GM19467 (cell line): ENCODE data around the gene ERBB4.

ENCODE experiments used
- ATAC-seq: cut with Tn5 transposase; IDR thresholded peaks from one replicate; pipeline ENCODE4 v1.9.1; 2021; ENCODE audit warnings: mild to moderate bottlenecking, moderate library complexity; ENCODE audit not compliant: unreplicated experiment

The ERBB4 gene

GRCh38 chr2:212441141-212441540 lies 97.5 kb downstream of the ERBB4 start:
- ATAC-seq, result no peak

- no peak for ATAC-seq
These were observed 109.7 kb downstream of the ERBB4 start for GRCh38 chr2:212428681-212429478.

- ATAC-seq, result no peak
These were observed 111.0 kb downstream of the ERBB4 start for GRCh38 chr2:212427638-212428037.

DNA sequence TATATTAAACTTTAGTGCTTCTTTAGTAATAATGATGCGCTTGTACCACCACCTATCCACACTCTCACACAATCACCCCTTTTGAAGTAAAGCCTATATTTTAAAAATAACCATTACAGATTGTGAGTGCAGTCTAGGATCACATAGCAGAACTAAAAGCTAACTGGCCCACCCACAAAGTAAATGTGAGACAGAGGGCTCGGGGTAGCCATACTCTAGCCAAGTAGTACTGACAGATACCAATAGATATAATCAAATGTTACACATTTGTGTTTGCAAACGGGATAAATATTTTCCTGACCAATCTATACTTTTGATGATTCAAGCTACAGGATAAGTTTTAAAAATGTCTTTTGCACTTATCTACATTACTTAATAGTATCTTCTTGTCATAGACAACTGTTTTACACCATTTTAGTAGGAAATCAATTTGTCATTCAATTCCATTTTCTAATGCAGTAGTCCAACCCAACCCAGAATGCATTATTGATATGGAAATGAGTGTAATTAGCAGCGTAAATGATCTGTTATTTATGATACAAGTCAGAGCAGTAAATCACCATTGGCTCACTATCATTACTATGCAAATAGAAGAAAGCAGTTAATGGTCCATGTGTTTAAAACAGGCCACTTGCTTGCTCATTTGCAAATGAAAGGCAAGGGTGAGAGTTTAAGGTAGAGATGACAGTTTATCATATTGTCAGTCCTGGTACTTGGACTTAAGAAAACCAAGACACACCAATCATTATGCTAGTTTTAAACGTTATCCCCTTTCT lies 111.8 kb downstream of the ERBB4 start:
- ATAC-seq, result no peak

- no peak for ATAC-seq
These were observed 114.5 kb downstream of the ERBB4 start for GRCh38 chr2:212424082-212424481.

DNA sequence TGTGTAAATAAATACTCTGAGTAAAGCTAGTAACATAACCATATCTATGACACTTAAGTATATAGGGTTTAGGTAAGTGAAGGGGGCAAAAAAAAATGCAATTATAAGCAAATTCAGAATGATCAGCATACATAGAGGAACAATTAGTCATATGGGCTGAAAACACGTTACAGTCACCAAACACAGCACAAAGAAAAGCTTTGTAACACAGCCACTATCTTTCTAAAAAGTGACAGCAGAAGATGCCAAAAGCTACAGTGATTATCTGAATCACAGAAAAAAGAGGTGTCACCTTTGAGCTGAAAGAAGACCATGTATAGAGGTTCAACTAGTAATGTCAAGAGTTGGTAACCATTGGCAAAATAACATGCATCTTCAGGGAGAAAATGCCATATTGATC lies 115.5 kb downstream of the ERBB4 start:
- no peak for ATAC-seq

- ATAC-seq, result no peak
These were observed 116.9 kb downstream of the ERBB4 start for GRCh38 chr2:212421556-212422334.

GRCh38 chr2:212416086-212416485 lies 122.5 kb downstream of the ERBB4 start:
- no peak for ATAC-seq

DNA sequence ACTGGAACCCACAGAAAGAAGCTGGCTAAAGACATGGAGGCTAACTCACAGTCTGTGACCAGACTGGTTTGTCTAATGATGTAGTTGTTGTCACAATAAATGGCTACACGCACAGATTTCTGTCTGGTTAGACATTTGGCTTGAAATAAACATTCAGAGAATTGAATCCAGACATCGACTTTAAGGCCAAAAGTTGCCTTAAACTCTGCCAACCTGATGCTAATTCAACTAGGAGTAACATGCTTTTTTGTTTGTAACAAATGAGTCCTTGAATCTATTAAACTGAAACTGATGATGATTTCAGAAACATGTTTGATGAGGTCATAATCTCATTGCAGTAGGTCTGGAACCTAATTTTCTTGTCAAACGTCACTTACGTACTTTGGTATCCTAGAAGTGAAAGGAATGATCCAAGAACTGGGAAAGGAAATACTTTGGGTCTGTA lies 123.8 kb downstream of the ERBB4 start:
- no peak for ATAC-seq

- no peak for ATAC-seq
These were observed 129.0 kb downstream of the ERBB4 start for GRCh38 chr2:212409560-212409959.

DNA sequence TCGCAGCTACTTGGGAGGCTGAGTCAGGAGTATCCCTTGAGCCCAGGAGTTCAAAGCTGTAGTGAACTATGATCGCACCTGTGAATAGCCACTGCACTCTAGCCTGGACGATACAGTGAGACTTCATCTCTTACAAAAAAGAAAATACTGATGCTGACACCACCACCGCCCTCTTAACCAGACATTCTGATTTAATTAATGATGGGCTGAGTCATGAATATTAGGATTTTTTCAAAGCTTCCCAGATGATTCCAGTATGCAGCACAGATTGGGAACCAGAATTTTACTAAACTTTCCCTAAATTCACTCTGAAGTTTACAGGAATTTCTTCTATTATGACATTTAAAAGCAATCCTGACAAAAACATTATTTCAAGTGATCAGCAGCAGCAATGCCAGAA lies 130.1 kb downstream of the ERBB4 start:
- ATAC-seq, result no peak

DNA sequence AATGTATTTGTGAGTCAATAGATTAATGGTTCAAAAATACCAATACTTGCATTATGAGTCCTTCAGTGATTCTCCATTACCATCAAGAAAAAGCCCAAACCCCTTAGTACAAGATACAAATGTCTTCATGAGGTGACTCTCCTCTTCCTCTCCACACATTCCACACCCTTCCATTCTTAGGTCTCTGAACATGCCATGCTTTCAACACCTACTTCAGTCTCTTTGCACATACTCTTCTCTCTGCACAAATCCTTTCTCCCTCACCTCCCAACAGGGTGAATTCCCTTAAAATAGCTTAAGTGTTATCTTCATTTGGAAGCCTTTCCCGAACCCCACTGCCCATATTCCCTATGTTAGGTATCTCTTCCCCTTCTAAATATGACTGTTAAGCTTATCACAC lies 131.9 kb downstream of the ERBB4 start:
- ATAC-seq, result no peak

- no peak for ATAC-seq
These were observed 136.3 kb downstream of the ERBB4 start for GRCh38 chr2:212402316-212402715.

- ATAC-seq, result no peak
These were observed 140.3 kb downstream of the ERBB4 start for GRCh38 chr2:212398316-212398715.

- no peak for ATAC-seq
These were observed 146.1 kb downstream of the ERBB4 start for GRCh38 chr2:212392544-212392943.

- no peak for ATAC-seq
These were observed 146.6 kb downstream of the ERBB4 start for GRCh38 chr2:212392043-212392442.

GRCh38 chr2:212387146-212387545 lies 151.5 kb downstream of the ERBB4 start:
- no peak for ATAC-seq

DNA sequence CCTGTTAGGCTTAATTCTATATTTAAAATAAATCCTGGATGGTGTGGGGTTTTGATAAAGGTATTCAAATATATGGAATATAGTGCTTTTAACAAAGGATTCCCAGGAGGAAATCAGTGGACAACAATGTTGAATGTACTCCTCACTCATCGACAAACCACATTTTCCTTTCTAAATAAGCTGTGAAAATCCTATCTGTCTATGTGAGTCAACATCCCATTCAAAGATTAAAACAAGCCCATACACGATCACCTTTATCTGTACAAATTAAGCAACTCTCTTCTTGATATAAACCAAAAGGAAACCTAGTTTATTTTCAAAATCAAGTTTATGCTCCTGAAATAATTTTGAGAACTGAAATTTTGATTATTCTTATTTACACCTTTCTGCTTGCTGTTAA lies 153.4 kb downstream of the ERBB4 start:
- no peak for ATAC-seq

DNA sequence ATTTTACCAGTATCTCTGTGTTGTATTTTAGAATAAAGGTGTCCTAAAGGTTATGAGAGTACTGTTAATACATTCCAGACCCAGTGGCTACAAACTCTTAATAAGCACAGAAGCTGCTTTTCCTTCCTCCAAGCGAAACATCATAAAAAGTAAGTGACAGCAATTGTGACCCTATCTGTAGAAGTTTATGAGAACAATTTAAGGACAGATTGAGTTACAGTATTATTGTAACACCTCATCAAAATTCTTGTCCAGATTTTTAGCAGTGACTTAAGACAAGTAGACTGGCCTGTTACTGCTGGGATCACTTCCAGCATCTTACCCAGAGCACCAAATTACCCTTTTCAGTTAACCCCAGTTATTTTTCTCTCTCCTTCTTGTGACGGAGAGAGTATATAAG lies 154.6 kb downstream of the ERBB4 start:
- ATAC-seq, result no peak

GRCh38 chr2:212381428-212382102 lies 157.0 kb downstream of the ERBB4 start:
- ATAC-seq, result no peak

DNA sequence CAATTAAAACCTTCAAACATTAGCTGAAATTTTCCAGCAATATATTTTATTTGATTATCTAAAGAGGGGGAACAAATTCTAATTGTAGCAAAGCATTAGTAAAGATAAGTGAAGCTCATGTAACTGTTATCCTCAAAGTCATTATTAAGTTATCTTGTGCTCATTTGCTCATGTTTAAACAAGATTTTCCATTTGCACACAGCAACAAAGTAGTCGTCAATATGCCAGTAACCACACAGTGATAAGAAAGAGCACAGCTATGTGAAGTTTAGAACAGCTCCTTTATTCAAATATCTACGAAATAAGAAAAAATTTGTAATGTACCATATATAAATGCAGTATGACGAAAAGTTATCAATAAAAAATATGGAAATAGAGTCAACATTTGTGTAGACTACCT lies 159.5 kb downstream of the ERBB4 start:
- ATAC-seq, result no peak
